Panc1 (cell line): ENCODE results near the gene CFHR2.

Source experiments
- CTCF ChIP-seq: fragments of 450-650 bp; IDR thresholded peaks from 2 replicates; pipeline ENCODE4 v1.5.1; 2017; ENCODE audit warnings: mild to moderate bottlenecking
- POLR2AphosphoS5 ChIP-seq: IDR thresholded peaks from 2 replicates; pipeline ENCODE4 v1.6.1; 2012; ENCODE audit warnings: mild to moderate bottlenecking, low read depth, low read length, moderate library complexity
- REST ChIP-seq, 2 experiments: IDR thresholded peaks; 2 replicates each; pipeline ENCODE4 v1.6.1; 2011 to 2012; ENCODE audit warnings: low read depth in 2 of 2, control low read depth in 1 of 2, low read length in 1 of 2, mild to moderate bottlenecking in 1 of 2, moderate library complexity in 1 of 2; ENCODE audit not compliant: insufficient read depth in 1 of 2

DNA sequence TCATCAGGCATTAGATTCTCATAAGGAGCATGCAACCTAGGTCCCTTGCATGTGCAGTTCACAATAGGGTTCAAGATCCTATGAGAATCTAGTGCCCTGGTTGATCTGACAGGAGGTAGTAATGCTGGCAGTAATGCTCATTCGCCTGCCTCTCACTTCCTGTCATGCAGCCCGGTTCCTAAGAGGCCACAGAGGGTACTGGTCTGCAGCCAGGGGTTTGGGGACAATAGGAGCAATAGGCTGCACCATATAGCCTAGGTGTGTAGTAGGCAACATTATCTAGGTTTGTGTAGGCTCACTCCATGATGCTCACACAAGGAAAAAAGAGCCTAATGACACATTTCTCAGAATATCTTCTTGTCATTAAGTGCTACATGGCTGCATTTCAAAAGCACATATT, 59.6 kb downstream of the CFHR2 start:
- no peak for TF ChIP-seq POLR2AphosphoS5
- TF ChIP-seq REST (IDR thresholded peaks at IDR 0.05; ENCODE audit: insufficient read depth in 1 of 2, low read depth in 2 of 2, low read length in 1 of 2), result no peak
- TF ChIP-seq CTCF, result no peak
